DOHH2 (cell line): Measurements from ENCODE around the gene TST.

Source experiments
- CTCF ChIP-seq: fragments of 200-600 bp; sonication (generic); IDR thresholded peaks from one replicate; pipeline ENCODE4 v1.5.1; 2014; ENCODE audit warnings: antibody characterized with exemption, mild to moderate bottlenecking, low read depth, low read length; ENCODE audit not compliant: poor library complexity, severe bottlenecking
- EZH2phosphoT487 ChIP-seq: fragments of 200-600 bp; sonication (generic); IDR thresholded peaks from 2 replicates; pipeline ENCODE4 v1.6.1; 2017; ENCODE audit warnings: borderline replicate concordance, mild to moderate bottlenecking, antibody characterized with exemption, low read length, moderate library complexity, mixed read lengths

DNA sequence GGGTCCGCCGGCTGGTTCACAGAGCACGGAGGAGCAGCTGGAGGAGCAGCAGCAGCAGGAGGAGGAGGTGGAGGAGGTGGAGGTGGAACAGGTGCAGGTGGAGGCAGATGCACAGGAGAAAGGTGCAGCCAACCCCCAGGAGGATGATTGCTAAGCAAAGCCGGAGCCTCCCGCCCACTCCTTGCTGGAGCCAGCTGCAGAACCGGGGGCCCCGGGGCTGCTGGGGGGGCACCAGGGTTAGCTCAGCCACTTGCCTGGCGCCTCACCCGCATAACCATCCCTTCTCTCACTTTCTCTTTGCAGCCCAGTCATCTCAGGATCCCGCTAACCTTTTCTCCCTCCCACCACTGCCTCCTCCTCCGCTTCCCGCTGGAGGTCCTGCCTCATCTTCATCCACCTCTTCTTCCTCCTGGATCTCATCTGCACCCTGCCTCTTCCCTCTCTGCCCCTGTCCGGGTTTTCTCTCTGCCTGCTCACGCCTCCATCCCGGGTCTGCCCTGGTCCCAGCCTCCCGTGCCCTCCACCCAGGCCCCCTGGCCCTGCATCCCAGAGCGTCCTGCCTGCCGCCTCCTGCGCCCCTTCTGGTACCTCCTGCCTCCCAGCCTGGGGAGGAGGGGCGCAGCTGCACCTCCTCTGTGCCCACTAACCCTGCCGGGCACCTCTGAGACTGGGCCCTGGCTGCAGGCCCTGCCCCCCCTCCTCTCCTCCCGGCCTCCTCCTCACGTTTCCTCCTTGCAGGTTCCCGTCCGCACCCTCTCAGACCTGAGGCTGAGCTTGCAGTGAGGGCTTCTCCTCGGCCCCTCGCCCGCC, 41.8 kb upstream of the TST start:
- no peak for TF ChIP-seq CTCF
- no peak for TF ChIP-seq EZH2phosphoT487
